GM03348 (cell line): ENCODE results near the gene PHAF1.
A peak's percentile ranks its signal among the peaks of the same experiment; 100 is the strongest.

Experiments used
- DNase-seq: peaks from one replicate; pipeline ENCODE4 v3.0.0; 2012; ENCODE audit warnings: low spot score

The PHAF1 gene

GRCh38 chr16:67147437-67148140 is 37.8 kb downstream of the PHAF1 start:
- no peak for DNase-seq

GRCh38 chr16:67148221-67148620 is 38.5 kb downstream of the PHAF1 start:
- no peak for DNase-seq

GRCh38 chr16:67148656-67149275 is 39.0 kb downstream of the PHAF1 start:
- DNase-seq, result no peak

GRCh38 chr16:67149276-67150046 is 39.7 kb downstream of the PHAF1 start:
- no peak for DNase-seq

- peak; percentile 86 for DNase-seq
Measured at GRCh38 chr16:67150047-67150832, 40.5 kb downstream of the PHAF1 start.

GRCh38 chr16:67150833-67151396 is 41.2 kb downstream of the PHAF1 start, which contains the start of gene B3GNT9:
B3GNT9 (minus strand) TSS chr16:67150998; CDS start chr16:67150485, 513 bp downstream.
- DNase-seq, result peak; percentile 94

- no peak for DNase-seq
Measured at GRCh38 chr16:67151431-67152097, 41.8 kb downstream of the PHAF1 start.

- DNase-seq, result no peak
Measured at GRCh38 chr16:67154578-67155294, 45.0 kb downstream of the PHAF1 start.

- DNase-seq, result peak; percentile 93
Measured at GRCh38 chr16:67155295-67156142, 45.8 kb downstream of the PHAF1 start.

GRCh38 chr16:67156143-67156844 is 46.6 kb downstream of the PHAF1 start:
- DNase-seq, result no peak

- DNase-seq, result no peak
Measured at GRCh38 chr16:67157106-67157748, 47.5 kb downstream of the PHAF1 start.

GRCh38 chr16:67157892-67158635 is 48.3 kb downstream of the PHAF1 start:
- DNase-seq, result no peak

- DNase-seq, result peak; percentile 52
Measured at GRCh38 chr16:67158637-67159600, 49.2 kb downstream of the PHAF1 start.

- DNase-seq, result no peak
Measured at GRCh38 chr16:67161595-67162058, 51.9 kb downstream of the PHAF1 start.

GRCh38 chr16:67162506-67163163 is 52.9 kb downstream of the PHAF1 start:
- no peak for DNase-seq
